Epithelial cell of esophagus (primary cell): ENCODE data around the gene SSBP3.
A peak's percentile ranks its signal among the peaks of the same experiment; 100 is the strongest.
"Not testable (repeated sequence)": the region's sequence is repeated elsewhere in the genome, so short reads cannot be mapped to it uniquely, and the experiment has no call there.

Experiments used
- DNase-seq: peaks from one replicate; pipeline ENCODE4 v3.0.0; 2010; ENCODE audit warnings: low read depth
- H3K4me3 ChIP-seq: 2 replicates; pipeline ENCODE4 v1.5.1; 2011; ENCODE audit warnings: mild to moderate bottlenecking, low read length, control low read depth
- CTCF ChIP-seq: IDR thresholded peaks from 2 replicates; pipeline ENCODE4 v1.5.1; 2011; ENCODE audit warnings: low read depth, mild to moderate bottlenecking, low read length, control low read depth, inconsistent platforms; ENCODE audit not compliant: insufficient read depth; ENCODE audit errors: missing control alignments

Gene SSBP3

GRCh38 chr1:54437783-54438182 lies 31.6 kb upstream of the SSBP3 start:
- no peak overlapping the region for H3K4me3 ChIP-seq
- TF ChIP-seq CTCF, result no peak
- no peak for DNase-seq

GRCh38 chr1:54436826-54437225 lies 30.6 kb upstream of the SSBP3 start:
- no peak for TF ChIP-seq CTCF
- no peak for DNase-seq
- H3K4me3 ChIP-seq, result no peak overlapping the region

- no peak for DNase-seq
- TF ChIP-seq CTCF, result no peak
- no peak overlapping the region for H3K4me3 ChIP-seq
These were observed 23.6 kb upstream of the SSBP3 start for GRCh38 chr1:54429838-54430237.

- no peak for TF ChIP-seq CTCF
- DNase-seq, result no peak
- H3K4me3 ChIP-seq, result no peak overlapping the region
These were observed 22.8 kb upstream of the SSBP3 start for GRCh38 chr1:54428837-54429518.

- no peak overlapping the region for H3K4me3 ChIP-seq
- no peak for DNase-seq
- TF ChIP-seq CTCF, result no peak
These were observed 19.0 kb upstream of the SSBP3 start for GRCh38 chr1:54425152-54425584.

GRCh38 chr1:54424398-54424797 lies 18.2 kb upstream of the SSBP3 start:
- no peak for TF ChIP-seq CTCF
- DNase-seq, result no peak
- H3K4me3 ChIP-seq, result no peak overlapping the region

- DNase-seq, result peak; percentile 73
- TF ChIP-seq CTCF, result no peak
These were observed 14.9 kb upstream of the SSBP3 start for GRCh38 chr1:54421101-54421504.

GRCh38 chr1:54418598-54418997 lies 12.4 kb upstream of the SSBP3 start:
- not testable (repeated sequence) for DNase-seq, H3K4me3 ChIP-seq

More at GRCh38 chr1:54421101-54421504, 14.9 kb upstream of the SSBP3 start:
- no peak overlapping the region for H3K4me3 ChIP-seq
